Measurements from ENCODE around the gene ASCL3.

Gene ASCL3

GRCh38 chr11:8928981-8929615, 13.7 kb downstream of the ASCL3 start:
- H3K27ac ChIP-seq, result no peak overlapping the region
- no peak for TF ChIP-seq CTCF (conservative IDR thresholded peaks at IDR 0.05)

GRCh38 chr11:8928205-8928604, 14.6 kb downstream of the ASCL3 start:
- no peak for TF ChIP-seq CTCF (conservative IDR thresholded peaks at IDR 0.05)
- H3K27ac ChIP-seq, result no peak overlapping the region

DNA sequence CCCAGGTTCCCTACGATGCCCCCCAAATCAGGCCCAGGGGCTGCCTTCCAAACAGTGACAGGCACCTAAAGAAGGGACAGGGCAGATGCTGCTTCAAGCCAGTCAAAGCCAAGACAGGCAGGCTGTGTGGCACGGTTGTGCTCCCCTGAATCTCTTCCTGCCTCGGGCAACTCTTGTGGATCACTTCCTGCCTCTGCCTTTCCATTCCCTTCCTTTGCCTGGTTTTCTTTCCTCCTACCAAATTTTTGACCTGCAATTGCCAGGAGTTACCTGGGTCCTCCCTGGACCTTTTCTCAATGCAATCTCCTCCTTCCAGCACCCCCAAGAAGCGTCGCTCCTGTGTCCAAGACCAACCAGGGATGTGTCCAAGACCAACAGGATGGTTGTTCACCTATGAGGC, 15.6 kb downstream of the ASCL3 start:
- H3K27ac ChIP-seq, result no peak overlapping the region
- TF ChIP-seq CTCF (conservative IDR thresholded peaks at IDR 0.05), result no peak

DNA sequence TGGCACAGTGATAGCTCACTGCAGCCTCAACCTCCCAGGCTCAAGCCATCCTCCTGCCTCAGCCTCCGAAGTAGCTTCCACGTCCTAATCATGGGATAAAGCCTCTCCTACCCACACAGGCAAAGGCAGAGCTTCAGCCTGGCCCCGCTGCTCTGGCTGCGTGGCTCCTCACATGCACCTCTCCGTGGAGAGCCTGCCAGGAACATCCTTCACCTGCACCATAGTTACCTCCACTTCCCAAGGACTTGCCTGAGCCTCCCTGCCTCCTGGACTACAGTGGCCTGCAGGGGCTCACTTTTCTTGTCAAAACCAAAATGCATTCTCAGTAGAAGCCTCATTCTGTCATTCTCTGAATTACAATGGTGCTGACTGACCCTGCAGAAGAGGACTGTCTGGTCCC, 16.6 kb downstream of the ASCL3 start:
- no peak for TF ChIP-seq CTCF (conservative IDR thresholded peaks at IDR 0.05)
- H3K27ac ChIP-seq, result no peak overlapping the region

DNA sequence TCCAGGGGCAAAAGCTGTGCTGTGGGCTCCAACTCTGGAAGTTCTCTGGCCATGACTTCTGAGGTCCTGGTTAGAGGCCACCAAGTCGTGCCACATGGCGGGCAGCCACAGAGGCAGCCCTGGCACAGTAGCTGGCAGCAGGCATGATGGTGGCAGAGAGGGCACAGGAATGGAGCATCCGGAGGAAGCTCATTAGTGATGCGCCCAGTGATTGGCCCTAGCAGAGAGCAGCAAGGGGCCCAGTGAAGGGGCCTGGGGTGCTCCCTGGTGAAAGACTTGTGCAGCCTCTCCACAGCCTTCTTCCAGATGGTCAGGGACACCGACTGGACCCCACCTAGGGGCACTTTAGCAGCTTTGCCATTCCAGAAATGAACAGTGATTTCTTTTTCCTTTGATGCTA, 17.1 kb downstream of the ASCL3 start:
- no peak for TF ChIP-seq CTCF (conservative IDR thresholded peaks at IDR 0.05)
- H3K27ac ChIP-seq, result no peak overlapping the region

DNA sequence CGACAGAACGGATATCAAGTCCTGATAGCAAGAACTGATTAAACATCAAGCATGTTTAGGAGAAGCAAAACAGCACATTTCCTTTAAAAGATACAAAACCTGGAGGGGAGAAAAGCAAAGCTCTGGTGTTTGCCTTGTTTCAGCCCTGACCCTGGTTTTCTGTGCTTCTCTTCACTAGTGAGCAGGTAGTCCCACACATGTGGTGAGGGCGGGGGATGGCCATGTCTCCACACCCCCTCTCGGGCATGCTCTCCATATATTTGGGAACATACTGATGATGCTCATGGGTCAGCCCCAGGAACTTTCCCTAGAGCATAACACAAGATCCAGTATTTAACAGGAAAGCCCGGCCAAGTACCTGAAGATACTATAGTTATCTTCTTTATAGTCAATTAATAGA, 20.1 kb downstream of the ASCL3 start:
- TF ChIP-seq CTCF (conservative IDR thresholded peaks at IDR 0.05), result no peak
- no peak overlapping the region for H3K27ac ChIP-seq

DNA sequence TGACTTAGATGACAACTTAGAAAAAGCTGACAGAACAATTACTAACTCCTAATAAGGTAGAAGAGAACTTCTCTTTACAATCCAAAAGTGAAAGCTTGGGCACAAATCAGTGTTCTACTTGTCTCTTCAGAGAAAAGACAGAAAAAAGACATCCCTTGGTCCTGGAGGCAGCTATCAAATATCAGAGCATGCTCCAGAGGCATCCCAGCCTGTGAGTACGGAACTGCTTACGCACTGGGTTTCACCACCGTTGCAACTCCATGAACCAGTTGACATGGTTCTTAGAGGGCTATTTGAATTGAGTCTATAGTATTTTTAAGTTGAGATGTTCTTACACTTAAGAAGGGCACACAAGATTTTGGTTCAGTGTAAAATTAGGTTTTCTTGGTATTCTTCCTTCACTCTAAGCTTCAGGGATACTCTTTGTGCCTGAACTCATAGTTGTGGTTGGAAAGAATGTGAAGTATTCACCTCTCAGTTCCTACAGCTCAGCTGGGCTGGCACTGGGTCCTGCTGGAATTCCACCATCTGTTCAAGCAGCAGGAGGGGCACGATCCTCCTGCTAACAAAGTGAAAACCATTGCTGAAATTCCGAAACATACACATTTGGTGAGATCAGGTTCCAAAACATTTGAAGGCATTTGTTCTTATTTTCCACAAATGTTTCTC, 25.5 kb downstream of the ASCL3 start:
- TF ChIP-seq CTCF (conservative IDR thresholded peaks at IDR 0.05), result no peak
- H3K27ac ChIP-seq, result no peak overlapping the region

Measured in VCaP (cell line).